ENCODE results near the gene TRIP11.

DNA sequence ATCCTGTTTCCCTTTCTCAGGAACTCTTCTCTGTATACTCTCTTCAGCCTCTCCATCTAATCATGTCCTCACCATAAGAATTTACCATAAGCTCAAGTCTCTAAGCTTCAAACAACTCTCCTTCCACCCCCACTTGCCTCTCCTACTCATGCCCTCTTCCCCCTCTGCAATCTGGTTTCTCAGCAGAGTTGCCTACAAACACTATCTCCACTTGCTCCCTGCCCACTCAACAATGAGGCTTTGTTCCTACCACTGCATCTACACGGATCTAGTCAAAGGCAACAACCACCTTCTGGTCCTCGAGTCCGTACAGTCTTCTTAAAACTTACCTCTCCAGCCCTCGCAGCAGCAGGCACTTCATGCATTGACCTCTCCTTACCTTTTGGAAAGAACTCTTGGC, 75.1 kb downstream of the TRIP11 start:
- TF ChIP-seq, protein P1, sequence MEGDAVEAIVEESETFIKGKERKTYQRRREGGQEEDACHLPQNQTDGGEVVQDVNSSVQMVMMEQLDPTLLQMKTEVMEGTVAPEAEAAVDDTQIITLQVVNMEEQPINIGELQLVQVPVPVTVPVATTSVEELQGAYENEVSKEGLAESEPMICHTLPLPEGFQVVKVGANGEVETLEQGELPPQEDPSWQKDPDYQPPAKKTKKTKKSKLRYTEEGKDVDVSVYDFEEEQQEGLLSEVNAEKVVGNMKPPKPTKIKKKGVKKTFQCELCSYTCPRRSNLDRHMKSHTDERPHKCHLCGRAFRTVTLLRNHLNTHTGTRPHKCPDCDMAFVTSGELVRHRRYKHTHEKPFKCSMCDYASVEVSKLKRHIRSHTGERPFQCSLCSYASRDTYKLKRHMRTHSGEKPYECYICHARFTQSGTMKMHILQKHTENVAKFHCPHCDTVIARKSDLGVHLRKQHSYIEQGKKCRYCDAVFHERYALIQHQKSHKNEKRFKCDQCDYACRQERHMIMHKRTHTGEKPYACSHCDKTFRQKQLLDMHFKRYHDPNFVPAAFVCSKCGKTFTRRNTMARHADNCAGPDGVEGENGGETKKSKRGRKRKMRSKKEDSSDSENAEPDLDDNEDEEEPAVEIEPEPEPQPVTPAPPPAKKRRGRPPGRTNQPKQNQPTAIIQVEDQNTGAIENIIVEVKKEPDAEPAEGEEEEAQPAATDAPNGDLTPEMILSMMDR (conservative IDR thresholded peaks at IDR 0.05; ENCODE audit: low read length), result no peak
- TF ChIP-seq EZH2phosphoT487 (IDR thresholded peaks at IDR 0.05; ENCODE audit: borderline replicate concordance, low read depth, low read length), result no peak

Data from OCI-LY7 (cell line).